IMR-90 (cell line): Measurements from ENCODE around the gene ADGRL1. TPM values are rescaled to one million over a fixed set of nuclear protein-coding genes. Genes with fewer than 3 reads are reported as not detected.

Experiments used
- ATAC-seq: fragments of 200-7000 bp; cut with Tn5 transposase; 2 replicates; pipeline ENCODE4 v1.9.1; 2020; ENCODE audit warnings: low read depth, mild to moderate bottlenecking, moderate library complexity
- BruUV-seq: library from RNA; stranded (reverse); fragments of 400-500 nt; replicated peaks from 2 replicates; lab custom pipeline; 2021; lab: Mats Ljungman, UMichigan
- CTCF ChIA-PET: fragments of 300-600 bp; formaldehyde crosslinking; extraction: SDS; loops from one replicate; lab custom pipeline; 2021; ENCODE audit warnings: antibody characterized with exemption; lab: Yijun Ruan, JAX
- POLR2A ChIA-PET: fragments of 300-600 bp; sonication (Branson Sonifier 250); formaldehyde crosslinking; loops from one replicate; lab custom pipeline; 2022; ENCODE audit warnings: antibody characterized with exemption; ENCODE audit not compliant: unreplicated experiment; lab: Charles Lee
- DNase-seq: peaks from one replicate; pipeline ENCODE4 v3.0.0; 2013
- H2AFZ ChIP-seq: replicated peaks from 2 replicates; pipeline ENCODE3; 2013; ENCODE audit warnings: low read length, mild to moderate bottlenecking; ENCODE audit not compliant: poor library complexity
- H2AK5ac ChIP-seq: 2 replicates; pipeline ENCODE4 v1.6.1; 2013; ENCODE audit warnings: low read depth, low read length, inconsistent platforms
- H2AK9ac ChIP-seq: replicated peaks from 2 replicates; pipeline ENCODE3; 2013; ENCODE audit warnings: mild to moderate bottlenecking, low read depth, low read length, moderate library complexity; ENCODE audit not compliant: poor library complexity
- H2BK120ac ChIP-seq: 2 replicates; pipeline ENCODE4 v1.6.1; 2013; ENCODE audit warnings: low read depth, low read length, inconsistent platforms
- H2BK15ac ChIP-seq: 3 replicates; pipeline ENCODE4 v1.6.1; 2013; ENCODE audit warnings: low read depth, low read length, inconsistent platforms
- H2BK20ac ChIP-seq: 2 replicates; pipeline ENCODE4 v1.6.1; 2013; ENCODE audit warnings: low read depth, mild to moderate bottlenecking, inconsistent platforms, low read length, moderate library complexity
- H2BK5ac ChIP-seq: 2 replicates; pipeline ENCODE4 v1.6.1; 2013; ENCODE audit warnings: mild to moderate bottlenecking, low read depth, low read length, inconsistent platforms; ENCODE audit not compliant: poor library complexity, severe bottlenecking
- H3K14ac ChIP-seq: replicated peaks from 2 replicates; pipeline ENCODE4 v1.6.1; 2013; ENCODE audit warnings: low read depth, low read length, inconsistent platforms
- H3K18ac ChIP-seq: 2 replicates; pipeline ENCODE4 v1.6.1; 2013; ENCODE audit warnings: low read depth, low read length, control low read depth
- H3K23ac ChIP-seq: 2 replicates; pipeline ENCODE4 v1.6.1; 2013; ENCODE audit warnings: low read depth, low read length, inconsistent platforms
- H3K27ac ChIP-seq: 2 replicates; pipeline ENCODE4 v1.5.1; 2013; ENCODE audit warnings: mild to moderate bottlenecking, control low read depth, low read length; ENCODE audit not compliant: insufficient read depth
- H3K27me3 ChIP-seq: 2 replicates; pipeline ENCODE4 v1.6.1; 2013; ENCODE audit warnings: low read length; ENCODE audit not compliant: control insufficient read depth, insufficient read depth
- H3K36me3 ChIP-seq: 2 replicates; pipeline ENCODE4 v1.6.1; 2013; ENCODE audit warnings: low read length, mixed read lengths; ENCODE audit not compliant: control insufficient read depth, insufficient read depth
- H3K4ac ChIP-seq: 2 replicates; pipeline ENCODE4 v1.6.1; 2013; ENCODE audit warnings: low read depth, low read length, inconsistent platforms
- H3K4me1 ChIP-seq: 2 replicates; pipeline ENCODE4 v1.6.1; 2013; ENCODE audit warnings: low read length, mixed read lengths; ENCODE audit not compliant: control insufficient read depth, insufficient read depth
- H3K4me2 ChIP-seq: 2 replicates; pipeline ENCODE4 v1.6.1; 2013; ENCODE audit warnings: low read depth, mild to moderate bottlenecking, control low read depth, low read length, moderate library complexity
- H3K4me3 ChIP-seq: 2 replicates; pipeline ENCODE4 v1.5.1; 2013; ENCODE audit warnings: low read depth, mild to moderate bottlenecking, control low read depth, low read length, moderate library complexity; ENCODE audit not compliant: insufficient read depth
- H3K56ac ChIP-seq: 2 replicates; pipeline ENCODE4 v1.6.1; 2013; ENCODE audit warnings: low read length, inconsistent platforms; ENCODE audit not compliant: insufficient read depth; ENCODE audit errors: extremely low read depth
- H3K79me1 ChIP-seq, 2 experiments: 2 replicates each; pipeline ENCODE4 v1.6.1; 2013; ENCODE audit warnings: low read length in 2 of 2, inconsistent platforms in 1 of 2, low read depth in 1 of 2
- H3K9ac ChIP-seq: 2 replicates; pipeline ENCODE4 v1.6.1; 2013; ENCODE audit warnings: low read depth, low read length, control low read depth
- H3K9me1 ChIP-seq: 2 replicates; pipeline ENCODE4 v1.6.1; 2013; ENCODE audit warnings: low read length, inconsistent platforms; ENCODE audit not compliant: insufficient read depth
- H3K9me3 ChIP-seq: 2 replicates; pipeline ENCODE4 v1.6.1; 2013; ENCODE audit warnings: low read length; ENCODE audit not compliant: control insufficient read depth, insufficient read depth
- H4K20me1 ChIP-seq: 2 replicates; pipeline ENCODE4 v1.6.1; 2013; ENCODE audit warnings: low read length, inconsistent platforms; ENCODE audit not compliant: insufficient read depth
- H4K5ac ChIP-seq: 2 replicates; pipeline ENCODE4 v1.6.1; 2013; ENCODE audit warnings: mild to moderate bottlenecking, low read depth, low read length, control low read depth
- H4K8ac ChIP-seq, 2 experiments: 2 replicates each; pipeline ENCODE4 v1.6.1; 2013; ENCODE audit warnings: low read depth in 2 of 2, low read length in 2 of 2, control low read depth in 1 of 2, inconsistent platforms in 1 of 2
- H4K91ac ChIP-seq: 2 replicates; pipeline ENCODE4 v1.6.1; 2013; ENCODE audit warnings: low read depth, low read length, inconsistent platforms; ENCODE audit not compliant: insufficient read depth
- BHLHE40 ChIP-seq: fragments of 150-350 bp; IDR thresholded peaks from 2 replicates; pipeline ENCODE4 v1.6.1; 2016; ENCODE audit warnings: mild to moderate bottlenecking, low read depth, low read length
- CEBPB ChIP-seq: IDR thresholded peaks from 2 replicates; pipeline ENCODE4 v1.6.1; 2012; ENCODE audit warnings: low read depth, low read length, improper control_type of control experiment
- FOS ChIP-seq: fragments of 150-350 bp; IDR thresholded peaks from 2 replicates; pipeline ENCODE4 v1.6.1; 2016; ENCODE audit warnings: low read depth, low read length
- MAFK ChIP-seq: IDR thresholded peaks from 2 replicates; pipeline ENCODE4 v1.6.1; 2012; ENCODE audit warnings: low read depth, low read length, improper control_type of control experiment
- MAZ ChIP-seq: IDR thresholded peaks from 2 replicates; pipeline ENCODE4 v1.6.1; 2012; ENCODE audit warnings: low read depth, mild to moderate bottlenecking, low read length, improper control_type of control experiment, moderate library complexity, borderline replicate concordance
- MXI1 ChIP-seq: IDR thresholded peaks from 2 replicates; pipeline ENCODE4 v1.6.1; 2012; ENCODE audit warnings: low read depth, mild to moderate bottlenecking, low read length, moderate library complexity, borderline replicate concordance
- NFE2L2 ChIP-seq: fragments of 150-350 bp; IDR thresholded peaks from 2 replicates; pipeline ENCODE4 v1.6.1; 2016; ENCODE audit warnings: low read depth, mild to moderate bottlenecking, low read length
- POLR2A ChIP-seq: IDR thresholded peaks from 2 replicates; pipeline ENCODE4 v1.6.1; 2012; ENCODE audit warnings: mild to moderate bottlenecking, low read depth, low read length
- RAD21 ChIP-seq: IDR thresholded peaks from 2 replicates; pipeline ENCODE4 v1.6.1; 2012; ENCODE audit warnings: low read length, improper control_type of control experiment
- RCOR1 ChIP-seq: IDR thresholded peaks from 2 replicates; pipeline ENCODE4 v1.6.1; 2012; ENCODE audit warnings: mild to moderate bottlenecking, low read length, improper control_type of control experiment; ENCODE audit not compliant: insufficient replicate concordance
- RFX5 ChIP-seq: IDR thresholded peaks from 2 replicates; pipeline ENCODE4 v1.8.0; 2012; ENCODE audit warnings: low read depth, mild to moderate bottlenecking, low read length, moderate library complexity
- WGBS, 2 experiments: methylation state at CpG; one replicate each; pipeline versions ENCODE4 v1.1.5 to v1.1.7; 2013; ENCODE audit warnings: missing lambda C conversion rate in 2 of 2; ENCODE audit not compliant: insufficient read length in 1 of 2; ENCODE audit errors: extremely low coverage in 2 of 2; 5-methylcytosine and 5-hydroxymethylcytosine counted together
- dilution Hi-C: fragments of 300-500 bp; cut with HindIII; formaldehyde crosslinking; loops from one replicate; pipeline ENCODE4 v1.14.3; 2018; ENCODE audit warnings: low sequenced_read_pairs; ENCODE audit not compliant: unreplicated experiment
- in situ Hi-C: fragments of 300-500 bp; cut with MboI; formaldehyde crosslinking; loops from 3 replicates; pipeline ENCODE4 v1.14.3; 2019; ENCODE audit warnings: low sequenced_read_pairs, inconsistent platforms, mixed read lengths
- intact Hi-C: fragments of 100-400 bp; cut with micrococcal nuclease; formaldehyde crosslinking; loops from 2 replicates; pipeline ENCODE4 v1.10.0; 2022
- polyA plus RNA-seq, 3 experiments: library from polyadenylated mRNA; depleted of rRNA; stranded (reverse); fragments of >200 nt; gene quantifications; 2 replicates each; pipeline ENCODE4 v1.2.3, GENCODE V29; 2012; ENCODE audit warnings: low replicate concordance in 1 of 3
- total RNA-seq: library from RNA; depleted of rRNA; stranded (reverse); fragments of >200 nt; gene quantifications from 2 replicates; pipeline ENCODE4 v1.2.3, GENCODE V29; 2012

The ADGRL1 gene
- total and polyA plus RNA-seq, 2 of the 4 experiments (the other 2 are of a cell fraction): 0.72 to 2.2 TPM

DNA sequence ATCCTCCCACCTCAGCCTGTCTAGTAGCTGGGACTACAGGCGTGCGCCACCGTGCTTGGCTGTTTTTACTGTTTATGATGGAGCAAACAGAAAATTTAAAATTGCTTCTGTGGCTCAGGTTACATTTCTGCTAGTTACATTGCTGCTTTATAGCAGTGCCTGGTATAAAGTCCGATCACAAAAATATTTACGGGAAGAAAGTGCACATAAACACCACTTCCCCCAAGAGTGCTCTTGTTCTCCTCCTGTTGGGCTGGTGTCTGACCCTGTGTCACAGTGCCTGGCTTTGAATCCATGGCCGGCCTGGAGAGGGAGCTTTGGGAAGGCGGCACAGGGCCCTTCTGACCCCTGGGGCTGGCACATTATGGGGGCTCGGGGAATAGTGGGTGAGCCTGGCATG is 100.3 kb downstream of the ADGRL1 start:
- Histone ChIP-seq H2BK120ac (no peak overlapping the region), H2BK15ac (no peak overlapping the region), H4K20me1 (no peaks in the 10 kb centered on the region; the same call in 1 of the 2 replicates), H3K56ac (no peak overlapping the region), H3K27me3 (no peaks in the 10 kb centered on the region), H4K91ac (no peak overlapping the region), H3K4me2 (no peak overlapping the region), H3K9me1 (no peaks in the 10 kb centered on the region), H3K4me1 (no peaks in the 10 kb centered on the region), H3K9ac (no peak overlapping the region), H3K14ac (no peak overlapping the region), H3K36me3 (peaks cover 30% of the 10 kb centered on the region), H4K8ac (no peak overlapping the region), H2AK9ac (no peak overlapping the region), H3K18ac (no peak overlapping the region), H2AFZ (no peak overlapping the region), H4K5ac (no peak overlapping the region), H3K4me3 (no peak overlapping the region), H3K9me3 (no peaks in the 10 kb centered on the region), H3K4ac (no peak overlapping the region), H2BK20ac (no peak overlapping the region), H2AK5ac (no peak overlapping the region), H2BK5ac (no peak overlapping the region), H3K79me1 (peaks cover 5 to 22% of the 10 kb centered on the region in 2 experiments; a peak in 2 of 4 replicates), H3K23ac (no peak overlapping the region), H3K27ac (no peak overlapping the region)
- ATAC-seq: no peak
- intact Hi-C loops: no loop called here
- no peak for DNase-seq
- dilution Hi-C loops: no loop called here
- BruUV-seq: no TSS peak
- no peak for TF ChIP-seq CEBPB
- no peak for TF ChIP-seq FOS
- TF ChIP-seq NFE2L2: no peak
- no peak for TF ChIP-seq MAZ
- no peak for TF ChIP-seq RCOR1
- TF ChIP-seq BHLHE40: no peak
- no peak for TF ChIP-seq MXI1
- TF ChIP-seq POLR2A: no peak
- no peak for TF ChIP-seq RAD21
- no peak for TF ChIP-seq MAFK
- TF ChIP-seq RFX5: no peak
- ChIA-PET CTCF (no interaction called here), POLR2A (no interaction called here)
- in situ Hi-C loops: no loop called here
- 100% methylated on average over 2 of the region's 8 CpGs; no CpG with 5 or more reads in 1 of the 2 experiments for WGBS, 2 experiments
